Measurements from ENCODE around the gene DGCR6. TPM values are rescaled to one million over a fixed set of nuclear protein-coding genes. Genes with fewer than 3 reads are reported as not detected.
"Not testable (repeated sequence)": the region's sequence is repeated elsewhere in the genome, so short reads cannot be mapped to it uniquely, and the experiment has no call there.

The DGCR6 gene
- total RNA-seq, 4 donors from 2014 or later, result 1.1 to 7.9 (median 3.2) TPM

DNA sequence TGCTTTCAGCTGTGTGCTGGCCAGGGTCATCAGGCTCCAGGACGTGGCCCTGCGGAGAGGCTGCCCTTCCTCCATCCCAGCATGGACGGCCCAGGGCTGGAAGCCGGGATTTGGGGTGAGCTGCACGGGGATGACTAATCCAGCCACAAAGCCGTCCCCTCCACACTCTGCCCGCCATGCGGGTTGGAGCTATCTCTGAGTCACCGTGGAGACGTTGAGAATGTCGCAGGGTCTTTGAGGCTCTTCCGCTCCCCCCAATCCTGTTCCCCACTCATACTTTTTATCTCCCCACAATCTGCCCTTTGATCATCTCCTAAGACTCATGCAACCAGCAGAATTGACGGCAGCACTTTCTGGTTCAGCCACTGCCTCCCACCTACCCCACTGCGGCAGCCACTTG lies 52.6 kb downstream of the DGCR6 start:
- not testable (repeated sequence) for ATAC-seq, H3K9me3 ChIP-seq, H3K27ac ChIP-seq, H3K4me3 ChIP-seq, H3K36me3 ChIP-seq, H3K4me1 ChIP-seq
- H3K27me3 ChIP-seq, result peaks cover 39% of the 10 kb centered on the region
- 66% methylated on average over 7 to 8 of the region's 14 CpGs for WGBS, 2 donors (ENCODE audit: low coverage in 1 of 2)

DNA sequence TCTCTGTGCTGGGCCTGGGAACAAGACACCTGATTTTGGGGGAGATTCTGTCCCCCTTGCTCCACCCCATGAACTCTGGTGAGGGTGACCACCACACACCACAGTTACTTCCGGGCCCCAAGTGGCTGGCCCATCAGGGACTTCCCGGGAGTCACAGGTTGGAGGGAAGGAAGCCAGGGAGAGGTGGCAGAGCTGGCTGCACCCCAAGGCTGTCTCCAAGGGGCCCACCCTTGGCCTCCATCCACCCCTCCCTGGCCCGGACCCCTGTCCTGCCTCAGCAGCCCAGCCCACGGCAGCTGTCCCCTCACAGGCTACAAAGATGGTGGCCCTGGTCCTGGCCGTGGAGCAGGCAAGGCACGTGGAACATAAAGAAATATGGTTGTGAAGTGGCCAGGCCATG lies 53.1 kb downstream of the DGCR6 start:
- not testable (repeated sequence) for H3K4me3 ChIP-seq, H3K36me3 ChIP-seq, H3K27ac ChIP-seq, H3K4me1 ChIP-seq, H3K9me3 ChIP-seq, ATAC-seq
- H3K27me3 ChIP-seq, result peaks cover 35% of the 10 kb centered on the region
- WGBS, 2 donors (ENCODE audit: low coverage in 1 of 2), result no CpG with 5 or more reads among the region's 6 CpGs

DNA sequence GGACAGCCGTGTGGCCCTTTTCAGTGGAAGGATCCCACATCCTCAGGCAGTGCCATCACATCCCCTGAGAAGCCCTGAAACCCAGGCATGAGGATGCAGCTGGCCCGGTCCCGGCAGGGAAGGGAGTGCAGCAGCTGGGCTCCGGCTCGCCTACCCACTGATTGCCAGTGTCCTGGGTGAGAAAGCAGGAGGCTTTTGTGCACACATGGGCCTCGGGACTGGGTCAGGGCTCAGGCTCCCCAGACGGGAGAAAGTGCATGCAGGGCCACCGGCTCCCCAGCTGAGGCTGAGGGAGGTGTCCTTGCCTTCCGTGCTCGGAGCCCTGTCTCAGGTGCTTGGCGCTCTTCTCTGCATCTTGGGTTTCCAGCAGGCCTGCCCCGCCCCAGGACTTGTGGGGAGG lies 53.6 kb downstream of the DGCR6 start:
- not testable (repeated sequence) for H3K4me1 ChIP-seq, H3K36me3 ChIP-seq, H3K27ac ChIP-seq, ATAC-seq, H3K9me3 ChIP-seq, H3K4me3 ChIP-seq
- H3K27me3 ChIP-seq, result peaks cover 33% of the 10 kb centered on the region
- no CpG with 5 or more reads among the region's 12 CpGs for WGBS, 2 donors (ENCODE audit: low coverage in 1 of 2)

DNA sequence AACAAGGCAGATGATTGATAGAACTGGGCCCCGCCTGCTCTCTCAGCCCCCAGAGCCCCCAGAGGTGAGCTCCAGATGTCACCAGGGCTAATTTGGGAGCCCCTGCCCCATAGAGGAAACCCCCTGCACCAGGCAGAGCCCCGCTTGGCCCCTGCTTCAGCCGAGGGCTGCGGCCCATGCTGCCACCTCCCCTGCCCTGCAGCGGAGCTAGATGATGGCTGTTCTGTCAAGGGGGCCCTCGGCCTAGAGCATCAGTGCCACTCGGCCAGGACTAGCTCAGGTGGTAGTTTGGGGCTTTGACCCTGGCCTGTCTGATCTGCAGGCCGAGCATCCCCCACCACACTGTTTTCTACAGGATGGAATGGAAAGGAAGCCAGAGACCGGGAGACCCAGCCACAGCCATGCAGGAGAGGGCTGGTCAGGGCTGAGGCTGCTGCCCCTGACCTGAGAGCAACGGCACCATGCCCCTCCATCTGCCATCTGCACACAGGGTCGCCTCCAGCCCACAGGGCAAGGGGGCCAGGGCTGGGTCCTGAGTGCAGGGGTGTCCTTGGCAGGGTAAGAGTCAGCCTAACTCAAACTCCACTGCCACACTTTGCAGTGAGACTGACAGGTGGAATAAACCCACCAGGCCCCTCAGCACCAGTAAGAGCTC lies 54.2 kb downstream of the DGCR6 start:
- ATAC-seq, result not testable (repeated sequence)
- WGBS, 2 donors (ENCODE audit: low coverage in 1 of 2), result no CpG with 5 or more reads among the region's 11 CpGs

DNA sequence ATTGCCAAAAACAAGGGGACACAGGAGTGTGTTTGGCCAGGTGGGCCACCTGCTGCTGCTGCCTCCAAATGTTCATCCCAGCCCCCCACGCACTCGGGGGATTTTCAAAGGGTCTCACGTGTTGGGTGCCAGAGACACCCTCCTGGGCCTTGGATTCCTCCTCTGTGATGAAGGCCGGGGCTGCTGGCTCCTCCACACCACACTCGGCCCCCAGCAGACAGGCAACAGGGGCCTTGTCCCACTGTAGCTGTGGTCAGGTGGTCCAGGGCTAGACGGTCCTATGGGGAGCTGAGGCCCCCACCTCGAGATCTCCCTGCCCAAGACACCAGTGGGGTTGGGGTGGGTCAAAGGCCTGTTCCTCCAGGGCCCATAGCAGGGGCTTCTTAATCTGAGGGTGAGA lies 55.1 kb downstream of the DGCR6 start:
- peaks cover 38% of the 10 kb centered on the region for H3K27me3 ChIP-seq
- not testable (repeated sequence) for H3K27ac ChIP-seq, H3K9me3 ChIP-seq, H3K4me3 ChIP-seq, ATAC-seq, H3K4me1 ChIP-seq, H3K36me3 ChIP-seq
- WGBS, 2 donors (ENCODE audit: low coverage in 1 of 2), result 56% methylated on average over 4 of the region's 7 CpGs; no CpG with 5 or more reads in 1 of the 2 donors

More for the DNA sequence above, 54.2 kb downstream of the DGCR6 start:
- not testable (repeated sequence) for H3K4me3 ChIP-seq, H3K27ac ChIP-seq, H3K36me3 ChIP-seq, H3K9me3 ChIP-seq, H3K4me1 ChIP-seq
- H3K27me3 ChIP-seq, result peaks cover 29% of the 10 kb centered on the region

Other genes starting within 250 kb of the DGCR6 start
- gene PRODH, start 30.0 kb downstream of the DGCR6 start, total RNA-seq, result 10 to 100 TPM in 1 of 4 donors, 1 to 10 TPM in 2, under 1 TPM in 1; 0.52 to 12.3 (median 3.0) TPM
- 10 to 100 TPM; 44.1 to 76.5 (median 56.3) TPM for gene DGCR2, start 216.1 kb downstream of the DGCR6 start, total RNA-seq
- gene TSSK2, start 225.0 kb downstream of the DGCR6 start, total RNA-seq, result under 1 TPM in 1 of 4 donors, not detected in 3; 0.13 TPM
- 10 to 100 TPM; 14.5 to 18.4 (median 16.5) TPM for gene ESS2, start 238.3 kb downstream of the DGCR6 start, total RNA-seq
- gene GSC2, start 244.0 kb downstream of the DGCR6 start, total RNA-seq, result not detected